ENCODE results near the gene GATAD2B.

The GATAD2B gene

GRCh38 chr1:153941826-153942725 is 19.3 kb upstream of the GATAD2B start:
- no peak for DNase-seq (ENCODE audit: low spot score)
- TF ChIP-seq CTCF (IDR thresholded peaks at IDR 0.05; ENCODE audit: extremely low read depth, missing control alignments), result no peak

GRCh38 chr1:153940756-153941155 is 18.0 kb upstream of the GATAD2B start:
- DNase-seq (ENCODE audit: low spot score), result no peak
- TF ChIP-seq CTCF (IDR thresholded peaks at IDR 0.05; ENCODE audit: extremely low read depth, missing control alignments), result no peak

- no peak for TF ChIP-seq CTCF (IDR thresholded peaks at IDR 0.05; ENCODE audit: extremely low read depth, missing control alignments)
- no peak for DNase-seq (ENCODE audit: low spot score)
Observed at GRCh38 chr1:153939476-153939875, 16.7 kb upstream of the GATAD2B start.

- no peak for DNase-seq (ENCODE audit: low spot score)
Observed at GRCh38 chr1:153938996-153939395, 16.2 kb upstream of the GATAD2B start.

GRCh38 chr1:153937331-153937730 is 14.6 kb upstream of the GATAD2B start:
- DNase-seq (ENCODE audit: low spot score), result no peak
- no peak for TF ChIP-seq CTCF (IDR thresholded peaks at IDR 0.05; ENCODE audit: extremely low read depth, missing control alignments)

More at GRCh38 chr1:153938996-153939395, 16.2 kb upstream of the GATAD2B start:
- no peak for TF ChIP-seq CTCF (IDR thresholded peaks at IDR 0.05; ENCODE audit: extremely low read depth, missing control alignments)

- no peak for TF ChIP-seq CTCF (IDR thresholded peaks at IDR 0.05; ENCODE audit: extremely low read depth, missing control alignments)
- DNase-seq (ENCODE audit: low spot score), result no peak
Observed at GRCh38 chr1:153936011-153936802, 13.4 kb upstream of the GATAD2B start.

- no peak for DNase-seq (ENCODE audit: low spot score)
- TF ChIP-seq CTCF (IDR thresholded peaks at IDR 0.05; ENCODE audit: extremely low read depth, missing control alignments), result no peak
Observed at GRCh38 chr1:153934746-153935145, 12.0 kb upstream of the GATAD2B start.
